Neural progenitor cell (in vitro differentiated cells): ENCODE measurements around the gene FBXO44. TPM values are rescaled to one million over a fixed set of nuclear protein-coding genes. Genes with fewer than 3 reads are reported as not detected.

Experiments used
- DNase-seq: peaks from one replicate; pipeline ENCODE4 v3.0.0-alpha.2; 2016; ENCODE audit warnings: low spot score
- H2AFZ ChIP-seq: fragments of 200-600 bp; sonication (generic); replicated peaks from 2 replicates; pipeline ENCODE4 v1.6.1; 2016; ENCODE audit warnings: antibody characterized with exemption
- H3F3A ChIP-seq: fragments of 200-600 bp; sonication (generic); 2 replicates; pipeline ENCODE4 v1.6.1; 2016; ENCODE audit warnings: antibody characterized with exemption, low read depth
- H3K27ac ChIP-seq: fragments of 200-600 bp; sonication (generic); 2 replicates; pipeline ENCODE4 v1.5.1; 2016; ENCODE audit warnings: mild to moderate bottlenecking
- H3K27me3 ChIP-seq: fragments of 200-600 bp; sonication (generic); 2 replicates; pipeline ENCODE4 v1.6.1; 2016; ENCODE audit warnings: mild to moderate bottlenecking, moderate library complexity
- H3K36me3 ChIP-seq: fragments of 200-600 bp; sonication (generic); 2 replicates; pipeline ENCODE4 v1.5.1; 2016
- H3K4me1 ChIP-seq: fragments of 200-600 bp; sonication (generic); 2 replicates; pipeline ENCODE4 v1.6.1; 2016; ENCODE audit warnings: mixed run types
- H3K4me2 ChIP-seq: fragments of 200-600 bp; sonication (generic); 2 replicates; pipeline ENCODE4 v1.6.1; 2016
- H3K4me3 ChIP-seq: fragments of 200-600 bp; sonication (generic); 2 replicates; pipeline ENCODE4 v1.5.1; 2016
- H3K79me2 ChIP-seq: fragments of 200-600 bp; sonication (generic); 2 replicates; pipeline ENCODE4 v1.6.1; 2016; ENCODE audit warnings: low read depth
- H3K9ac ChIP-seq: fragments of 200-600 bp; sonication (generic); 2 replicates; pipeline ENCODE4 v1.6.1; 2016
- H3K9me3 ChIP-seq: fragments of 200-600 bp; sonication (generic); 2 replicates; pipeline ENCODE4 v1.5.1; 2016; ENCODE audit warnings: low read depth
- H4K20me1 ChIP-seq: fragments of 200-600 bp; sonication (generic); 2 replicates; pipeline ENCODE4 v1.6.1; 2016; ENCODE audit warnings: low read depth
- H3K27ac Mint-ChIP-seq: 3 replicates; pipeline ENCODE4 v1.8.0; 2021; ENCODE audit warnings: mixed read lengths
- H3K27me3 Mint-ChIP-seq: 2 replicates; pipeline ENCODE4 v1.8.0; 2022; ENCODE audit warnings: low read depth, mild to moderate bottlenecking, inconsistent platforms, moderate library complexity, mixed read lengths; ENCODE audit not compliant: insufficient read depth
- H3K36me3 Mint-ChIP-seq: 3 replicates; pipeline ENCODE4 v1.8.0; 2021; ENCODE audit warnings: mixed read lengths
- H3K4me1 Mint-ChIP-seq: 3 replicates; pipeline ENCODE4 v1.8.0; 2021; ENCODE audit warnings: mixed read lengths
- H3K4me3 Mint-ChIP-seq: 3 replicates; pipeline ENCODE4 v1.8.0; 2021; ENCODE audit warnings: mild to moderate bottlenecking, moderate library complexity, mixed read lengths
- H3K9me3 Mint-ChIP-seq: 3 replicates; pipeline ENCODE4 v1.8.0; 2020; ENCODE audit warnings: mixed read lengths
- EZH2 ChIP-seq: fragments of 200-600 bp; sonication (generic); IDR thresholded peaks from 2 replicates; pipeline ENCODE4 v1.6.1; 2017; ENCODE audit warnings: antibody characterized with exemption, mild to moderate bottlenecking, moderate library complexity
- EZH2phosphoT487 ChIP-seq: fragments of 200-600 bp; sonication (generic); IDR thresholded peaks from 2 replicates; pipeline ENCODE4 v1.6.1; 2017; ENCODE audit warnings: antibody characterized with exemption
- total RNA-seq: library from RNA; depleted of rRNA; stranded (reverse); fragments of >200 nt; gene quantifications from 2 replicates; pipeline ENCODE4 v1.2.3, GENCODE V29; 2015; ENCODE audit warnings: low replicate concordance
- TF ChIP-seq, protein P1 (sequence below): fragments of 200-600 bp; sonication (generic); IDR thresholded peaks from 2 replicates; pipeline ENCODE4 v1.5.1; 2017; ENCODE audit warnings: antibody characterized with exemption, mild to moderate bottlenecking

The FBXO44 gene
- total RNA-seq, 1 donor from 2014 or later = 5.3 TPM

DNA sequence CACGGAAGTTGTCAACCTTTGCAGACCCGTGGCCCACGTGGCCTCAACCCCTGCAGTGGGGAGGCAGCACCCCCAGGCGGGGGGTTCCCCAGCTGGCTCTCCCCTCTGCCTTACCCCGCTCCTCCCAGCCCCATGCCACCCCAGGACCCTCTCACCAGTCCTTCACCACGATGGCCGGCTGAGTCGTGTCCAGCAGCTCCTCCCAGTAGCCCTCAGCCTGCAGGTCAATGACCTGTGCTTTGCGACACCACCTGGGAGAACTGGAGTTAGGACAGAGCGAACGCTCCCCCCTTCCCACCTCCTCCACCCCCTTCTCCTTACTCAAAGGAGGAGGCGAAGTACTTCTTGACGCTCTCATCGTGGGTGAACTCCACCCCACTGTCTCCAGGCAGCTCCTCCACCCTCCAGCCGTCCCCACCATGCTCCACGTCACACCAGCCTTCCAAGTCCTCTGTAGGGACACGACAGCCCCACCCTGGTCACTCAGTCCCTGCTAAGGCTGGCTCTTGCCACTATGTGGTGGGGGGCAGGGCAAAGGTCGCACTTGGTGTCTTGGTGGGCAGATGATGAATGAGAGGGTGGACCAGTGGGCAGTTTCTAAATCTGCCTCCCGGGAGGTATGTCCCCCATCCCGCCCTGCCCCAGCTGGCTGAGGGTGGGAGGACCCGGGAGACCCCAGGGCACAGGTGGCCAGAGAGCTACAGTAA, 4.9 kb upstream of the FBXO44 start:
- no peaks in the 10 kb centered on the region for H3K36me3 Mint-ChIP-seq
- peaks cover 49% of the 10 kb centered on the region for H3K27me3 Mint-ChIP-seq
- H3K4me1 Mint-ChIP-seq = peaks cover 8% of the 10 kb centered on the region
- peak overlapping the region; percentile 16 for H3K4me3 ChIP-seq
- H3K27ac ChIP-seq = no peak overlapping the region
- peak overlapping the region; percentile 27 for H3K4me3 Mint-ChIP-seq
- peaks cover 7% of the 10 kb centered on the region for H3K4me1 ChIP-seq
- H3K79me2 ChIP-seq = no peaks in the 10 kb centered on the region
- peaks cover 46% of the 10 kb centered on the region for H3F3A ChIP-seq
- H3K27ac Mint-ChIP-seq = no peak overlapping the region
- TF ChIP-seq EZH2 = no peak
- TF ChIP-seq EZH2phosphoT487 = no peak
- TF ChIP-seq, protein P1, sequence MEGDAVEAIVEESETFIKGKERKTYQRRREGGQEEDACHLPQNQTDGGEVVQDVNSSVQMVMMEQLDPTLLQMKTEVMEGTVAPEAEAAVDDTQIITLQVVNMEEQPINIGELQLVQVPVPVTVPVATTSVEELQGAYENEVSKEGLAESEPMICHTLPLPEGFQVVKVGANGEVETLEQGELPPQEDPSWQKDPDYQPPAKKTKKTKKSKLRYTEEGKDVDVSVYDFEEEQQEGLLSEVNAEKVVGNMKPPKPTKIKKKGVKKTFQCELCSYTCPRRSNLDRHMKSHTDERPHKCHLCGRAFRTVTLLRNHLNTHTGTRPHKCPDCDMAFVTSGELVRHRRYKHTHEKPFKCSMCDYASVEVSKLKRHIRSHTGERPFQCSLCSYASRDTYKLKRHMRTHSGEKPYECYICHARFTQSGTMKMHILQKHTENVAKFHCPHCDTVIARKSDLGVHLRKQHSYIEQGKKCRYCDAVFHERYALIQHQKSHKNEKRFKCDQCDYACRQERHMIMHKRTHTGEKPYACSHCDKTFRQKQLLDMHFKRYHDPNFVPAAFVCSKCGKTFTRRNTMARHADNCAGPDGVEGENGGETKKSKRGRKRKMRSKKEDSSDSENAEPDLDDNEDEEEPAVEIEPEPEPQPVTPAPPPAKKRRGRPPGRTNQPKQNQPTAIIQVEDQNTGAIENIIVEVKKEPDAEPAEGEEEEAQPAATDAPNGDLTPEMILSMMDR = no peak
- no peaks in the 10 kb centered on the region for H3K9me3 ChIP-seq
- no peak for DNase-seq
- no peaks in the 10 kb centered on the region for H3K36me3 ChIP-seq
- H4K20me1 ChIP-seq = peaks cover 24% of the 10 kb centered on the region
- H2AFZ ChIP-seq = no peak overlapping the region
- peak overlapping the region; percentile 51 for H3K4me2 ChIP-seq
- peaks cover 71% of the 10 kb centered on the region for H3K27me3 ChIP-seq
- H3K9me3 Mint-ChIP-seq = peaks cover 2% of the 10 kb centered on the region
- H3K9ac ChIP-seq = no peak overlapping the region

DNA sequence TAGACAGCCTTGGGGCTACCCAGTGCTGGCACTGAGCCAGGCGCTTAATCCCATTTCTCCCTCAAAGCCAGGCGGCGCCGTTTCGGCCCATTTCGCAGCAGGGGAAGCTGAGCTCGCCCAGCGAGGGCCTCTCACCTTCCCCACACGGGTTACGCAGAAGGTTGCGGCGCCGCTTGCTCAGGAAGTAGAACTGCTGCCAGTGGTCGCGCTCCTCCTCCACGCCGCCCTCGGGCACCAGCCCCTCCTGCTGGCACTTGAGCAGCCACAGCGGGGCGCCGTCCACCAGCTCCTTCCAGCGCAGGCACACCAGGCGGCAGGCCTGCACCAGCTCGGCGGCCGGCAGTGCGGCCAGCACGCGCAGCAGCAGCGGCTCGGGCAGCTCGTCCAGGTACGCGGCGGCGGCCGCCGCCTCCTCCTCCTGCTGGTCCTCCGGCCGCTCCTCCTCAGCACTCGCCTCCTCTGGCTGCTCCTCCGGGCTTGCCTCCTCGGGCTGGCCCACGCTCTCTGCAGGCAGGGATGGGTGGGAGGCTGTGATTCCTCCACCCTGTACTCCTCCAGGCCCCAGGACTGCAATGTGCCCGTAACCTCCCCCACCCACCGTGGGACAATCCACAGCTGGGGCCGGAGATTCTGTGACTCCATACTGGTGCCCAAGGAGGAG, 4.2 kb upstream of the FBXO44 start:
- H3K4me3 Mint-ChIP-seq = peak overlapping the region; percentile 75
- peaks cover 51% of the 10 kb centered on the region for H3K27me3 Mint-ChIP-seq
- peaks cover 78% of the 10 kb centered on the region for H3K27me3 ChIP-seq
- peak; percentile 90 for DNase-seq
- peaks cover 46% of the 10 kb centered on the region for H3F3A ChIP-seq
- no peaks in the 10 kb centered on the region for H3K9me3 ChIP-seq
- peaks cover 9% of the 10 kb centered on the region for H3K4me1 ChIP-seq
- no peaks in the 10 kb centered on the region for H3K79me2 ChIP-seq
- no peaks in the 10 kb centered on the region for H3K36me3 Mint-ChIP-seq
- peaks cover 2% of the 10 kb centered on the region for H3K9me3 Mint-ChIP-seq
- H4K20me1 ChIP-seq = peaks cover 24% of the 10 kb centered on the region
- peak overlapping the region; percentile 16 for H3K4me3 ChIP-seq
- H3K4me2 ChIP-seq = peak overlapping the region; percentile 51
- H3K27ac ChIP-seq = no peak overlapping the region
- no peak overlapping the region for H2AFZ ChIP-seq
- H3K4me1 Mint-ChIP-seq = peaks cover 11% of the 10 kb centered on the region
- H3K27ac Mint-ChIP-seq = no peak overlapping the region
- H3K36me3 ChIP-seq = no peaks in the 10 kb centered on the region
- no peak overlapping the region for H3K9ac ChIP-seq
- peak; percentile 16 for TF ChIP-seq EZH2
- TF ChIP-seq, protein P1 = peak; percentile 53
- TF ChIP-seq EZH2phosphoT487 = no peak

DNA sequence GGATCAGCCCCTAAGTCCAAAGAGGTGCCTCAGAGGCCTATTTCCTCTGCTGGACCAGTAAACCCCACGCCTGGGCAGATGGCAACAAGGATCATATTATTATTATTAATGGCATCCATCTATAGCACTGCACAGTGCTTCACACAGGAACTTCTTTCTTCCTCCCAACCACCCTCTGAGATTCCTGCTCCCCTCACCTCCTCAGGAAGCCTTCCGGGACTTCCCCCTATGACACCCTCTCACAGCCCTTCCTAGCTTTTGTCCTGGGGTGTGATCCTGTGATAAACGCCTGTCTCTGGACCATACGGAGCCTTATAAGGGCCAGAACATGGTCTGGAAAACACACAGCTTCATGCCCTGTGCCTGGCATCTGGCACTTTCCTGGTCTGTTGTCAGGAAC, 3.7 kb upstream of the FBXO44 start:
- Histone ChIP-seq H3K36me3 (no peaks in the 10 kb centered on the region), H3K9ac (no peak overlapping the region), H3K9me3 (no peaks in the 10 kb centered on the region), H3K79me2 (no peaks in the 10 kb centered on the region), H2AFZ (no peak overlapping the region), H3K4me1 (peaks cover 14% of the 10 kb centered on the region), H3F3A (peaks cover 46% of the 10 kb centered on the region), H4K20me1 (peaks cover 24% of the 10 kb centered on the region), H3K27me3 (peaks cover 82% of the 10 kb centered on the region), H3K4me2 (peak overlapping the region; percentile 51), H3K27ac (no peak overlapping the region), H3K4me3 (no peak overlapping the region)
- TF ChIP-seq EZH2 = no peak
- TF ChIP-seq, protein P1 = no peak
- no peak for TF ChIP-seq EZH2phosphoT487
- H3K4me3 Mint-ChIP-seq = peak overlapping the region; percentile 75
- H3K27me3 Mint-ChIP-seq = peaks cover 51% of the 10 kb centered on the region
- H3K9me3 Mint-ChIP-seq = peaks cover 2% of the 10 kb centered on the region
- H3K4me1 Mint-ChIP-seq = peaks cover 15% of the 10 kb centered on the region
- H3K27ac Mint-ChIP-seq = peak overlapping the region; percentile 25
- DNase-seq = no peak
- no peaks in the 10 kb centered on the region for H3K36me3 Mint-ChIP-seq
